CD4-positive, alpha-beta T cell treated with Interleukin-6 at 100 ng/mL for 8 hours (primary cell): ENCODE data around the gene ACSM3.

ENCODE experiments used
- DNase-seq: peaks from one replicate; pipeline ENCODE4 v3.0.0-alpha.2; 2020; ENCODE audit warnings: mixed read lengths, low spot score

ACSM3 gene

DNA sequence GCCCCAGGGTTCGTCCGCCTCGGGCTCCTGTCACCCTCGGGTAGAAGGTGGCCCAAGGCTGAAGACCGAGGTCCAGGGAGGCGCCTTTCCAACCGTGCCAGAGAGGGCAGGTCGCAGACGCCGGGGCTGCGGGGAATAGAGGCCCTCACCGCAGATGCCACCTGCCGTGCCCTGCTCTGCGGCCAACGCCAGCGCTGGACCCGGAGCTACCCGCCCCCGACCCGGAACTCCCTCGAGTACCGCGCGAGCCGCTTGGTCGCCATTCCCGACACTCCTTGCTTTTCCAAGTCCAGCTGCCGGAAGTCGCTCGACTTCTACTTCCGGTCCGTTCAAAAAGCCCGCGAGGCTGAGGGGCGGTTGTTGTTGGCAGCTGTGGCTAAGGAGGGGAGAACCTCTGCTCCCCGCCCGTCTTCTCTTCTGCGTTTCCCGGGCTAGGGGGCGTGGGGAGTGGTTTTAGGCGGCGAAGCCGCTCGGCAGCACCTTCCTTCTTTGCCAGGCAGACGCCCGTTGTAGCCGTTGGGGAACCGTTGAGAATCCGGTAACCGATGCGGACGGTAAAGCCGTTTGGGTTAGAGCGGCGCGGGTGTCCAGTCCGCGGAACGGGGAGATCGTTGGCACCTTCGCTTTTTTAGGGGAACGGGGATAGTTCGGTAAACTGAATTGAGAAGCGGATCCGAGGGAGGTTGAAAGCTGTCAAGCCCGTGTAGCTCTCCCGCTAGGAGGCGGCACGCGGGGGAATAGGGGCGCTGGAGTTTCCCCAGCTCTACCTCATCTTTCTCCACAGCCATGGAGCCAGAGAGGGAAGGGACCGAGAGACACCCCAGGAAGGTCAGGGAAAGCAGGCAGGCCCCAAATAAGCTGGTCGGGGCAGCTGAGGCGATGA is 42.6 kb downstream of the ACSM3 start, which contains the start of the genes ERI2 and REXO5:
TSS of gene ERI2 (minus strand) at position 305 of the 883 bp plus-strand sequence. CDS start at position 263, 42 bp downstream.
TSS of gene REXO5 (plus strand) at position 360 of the 883 bp plus-strand sequence. CDS start at position 787, 427 bp downstream.
- peak; percentile 65 for DNase-seq

DNA sequence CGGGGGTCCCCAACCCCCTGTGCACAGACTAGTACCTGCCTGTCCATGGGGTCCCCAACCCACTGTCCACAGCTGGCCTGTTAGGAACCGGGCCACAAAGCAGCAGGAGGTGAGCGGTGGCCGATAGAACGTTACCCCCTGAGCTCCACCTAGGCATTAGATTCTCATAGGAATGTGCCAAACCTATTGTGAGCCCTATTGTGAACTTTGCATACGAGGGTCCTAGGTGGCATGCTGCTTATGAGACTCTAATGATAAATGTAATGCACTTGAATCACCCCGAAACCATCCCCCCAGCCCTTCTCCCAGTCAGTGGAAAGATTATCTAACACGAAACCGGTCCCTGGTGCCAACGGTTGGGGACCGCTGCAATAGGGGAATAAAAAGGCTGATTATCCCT is 44.0 kb downstream of the ACSM3 start:
- no peak for DNase-seq

DNA sequence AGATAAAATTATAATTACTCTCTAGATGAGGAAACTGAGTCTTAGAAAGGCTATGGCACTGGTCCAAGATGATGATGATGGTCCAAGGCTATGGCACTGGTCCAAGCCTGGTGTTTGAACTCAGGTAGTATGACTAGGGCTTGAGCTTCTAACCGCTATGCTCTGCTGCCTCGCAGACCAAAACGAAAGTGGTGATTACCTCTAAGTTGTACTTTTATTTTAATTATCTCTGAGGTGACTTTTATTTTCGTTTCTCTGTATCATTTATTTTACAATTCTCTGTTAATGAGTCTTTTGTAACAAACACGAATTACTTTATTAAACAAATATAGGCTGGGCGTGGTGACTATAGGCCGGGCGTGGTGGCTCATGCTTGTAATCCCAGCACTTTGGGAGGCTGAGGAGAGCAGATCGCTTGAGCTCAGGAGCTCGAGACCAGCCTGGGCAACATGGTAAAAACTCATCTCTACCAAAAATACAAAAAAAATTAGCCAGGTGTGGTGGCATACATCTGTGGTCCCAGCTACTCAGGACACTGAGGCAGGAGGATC is 48.1 kb downstream of the ACSM3 start:
- DNase-seq = no peak

DNA sequence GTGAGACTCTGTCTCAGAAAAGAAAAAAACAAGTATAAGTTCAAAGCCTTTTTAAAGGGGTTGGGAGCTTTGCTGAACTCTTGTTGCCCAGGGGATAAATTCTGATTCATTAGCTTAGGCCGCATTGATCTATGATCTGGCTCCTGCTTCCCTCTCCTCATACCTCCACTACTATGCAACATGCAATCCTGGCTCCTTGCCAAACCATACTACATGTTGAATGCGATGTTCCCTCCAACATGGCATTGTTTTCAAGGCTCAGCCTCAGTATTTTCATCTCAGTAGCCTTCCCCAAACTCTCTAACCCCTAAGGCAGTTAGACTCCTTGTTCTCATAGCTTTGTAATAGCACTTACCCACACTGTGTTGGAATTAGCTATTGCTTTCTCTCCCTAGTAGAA is 48.7 kb downstream of the ACSM3 start:
- no peak for DNase-seq

DNA sequence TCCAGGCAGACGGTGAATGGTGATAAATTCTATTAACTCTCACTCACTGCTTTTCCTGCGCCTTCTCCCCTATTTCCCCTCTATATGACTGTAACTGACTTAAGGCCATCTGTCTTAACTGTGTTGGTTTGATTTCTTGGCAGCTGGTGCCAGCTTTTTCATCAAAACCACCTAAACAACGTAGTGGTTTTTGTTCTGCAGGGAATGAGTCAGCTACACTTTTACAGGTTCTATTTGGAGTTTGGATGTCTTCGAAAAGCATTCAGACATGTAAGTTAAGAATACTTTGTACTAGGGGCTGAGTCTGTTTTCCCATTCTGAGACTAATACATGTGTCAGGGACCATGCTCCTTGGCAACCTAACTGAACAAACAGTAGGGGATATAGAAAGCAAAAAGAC is 51.0 kb downstream of the ACSM3 start:
- no peak for DNase-seq

DNA sequence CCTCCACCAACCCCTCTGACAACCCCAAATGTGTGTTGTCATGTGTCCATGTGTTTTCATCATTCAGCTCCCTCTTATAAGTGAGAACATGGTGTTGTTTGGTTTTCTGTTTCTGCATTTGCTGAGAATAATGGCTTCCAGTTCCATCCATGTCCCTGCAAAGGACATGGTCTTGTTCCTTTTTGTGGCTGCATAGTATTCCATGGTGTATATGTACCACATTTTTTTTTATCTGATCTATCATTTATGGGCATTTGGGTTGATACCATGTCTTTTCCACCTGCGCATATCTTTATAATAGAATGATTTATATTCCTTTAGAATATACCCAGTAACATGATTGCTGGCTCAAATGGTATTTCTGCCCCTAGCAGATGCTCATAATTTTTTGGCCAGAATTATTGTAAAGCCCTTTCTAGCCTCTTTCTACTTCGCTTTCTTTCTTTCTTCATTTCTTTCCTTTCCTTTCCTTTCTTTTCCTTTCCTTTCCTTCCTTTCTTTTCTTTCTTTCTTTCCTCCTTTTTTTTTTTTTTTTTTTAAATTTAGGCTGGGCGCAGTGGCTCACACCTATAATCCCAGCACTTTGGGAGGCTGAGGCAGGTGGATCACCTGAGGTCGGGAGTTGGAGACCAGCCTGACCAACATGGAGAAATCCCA is 55.2 kb downstream of the ACSM3 start:
- DNase-seq = no peak

DNA sequence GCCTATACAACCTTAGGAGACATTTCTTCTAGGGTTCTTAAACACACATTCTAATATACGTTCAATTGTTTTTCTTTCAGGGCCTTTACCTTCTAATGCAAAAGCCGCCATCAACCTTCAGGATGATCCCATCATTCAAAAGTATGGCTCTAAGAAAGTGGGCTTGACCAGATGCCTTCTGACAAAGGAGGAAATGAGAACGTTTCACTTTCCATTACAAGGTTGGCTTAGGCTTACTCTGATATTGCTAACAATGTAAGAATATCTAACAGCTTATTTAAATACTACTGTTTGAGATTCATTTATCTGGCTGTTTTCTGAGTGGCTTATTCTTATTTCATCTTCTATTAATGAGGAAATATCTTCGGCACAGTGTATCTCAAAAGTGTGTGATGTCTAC is 57.9 kb downstream of the ACSM3 start:
- DNase-seq = no peak

DNA sequence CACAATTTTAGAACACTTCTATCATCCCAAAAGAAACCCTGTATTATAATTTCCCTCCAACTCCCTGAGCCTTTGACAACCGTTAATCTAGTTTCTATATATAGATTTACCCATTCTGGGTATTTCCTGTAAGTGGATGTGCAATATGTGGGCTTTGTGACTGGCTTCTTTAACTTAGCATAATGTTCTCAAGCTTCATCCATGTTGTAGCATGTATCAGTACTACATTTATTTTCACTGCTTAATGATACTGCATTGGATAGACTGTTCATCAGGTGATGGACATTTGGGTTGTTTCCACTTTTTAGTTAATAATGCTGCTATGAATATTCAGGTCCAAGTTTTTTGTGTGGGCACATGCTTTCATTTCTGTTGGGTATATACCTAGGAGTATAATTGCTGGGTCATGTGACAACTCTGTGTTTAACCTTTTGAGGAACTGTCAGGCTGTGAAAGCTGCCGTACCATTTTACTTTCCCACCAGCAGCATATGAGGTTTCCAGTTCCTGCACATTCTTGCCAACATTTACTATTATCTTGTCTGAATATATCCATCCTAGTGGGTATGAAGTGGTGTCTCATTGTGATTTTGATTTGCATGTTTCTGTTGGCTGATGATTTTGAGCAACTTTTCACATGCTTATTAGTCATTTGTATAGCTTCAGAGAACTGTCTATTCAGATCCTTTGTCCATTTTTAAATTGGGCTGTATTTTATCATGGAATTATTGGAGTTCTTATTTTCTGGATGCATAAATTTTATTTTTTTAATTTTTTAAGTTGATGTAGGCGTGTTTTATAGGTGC is 58.9 kb downstream of the ACSM3 start:
- no peak for DNase-seq

DNA sequence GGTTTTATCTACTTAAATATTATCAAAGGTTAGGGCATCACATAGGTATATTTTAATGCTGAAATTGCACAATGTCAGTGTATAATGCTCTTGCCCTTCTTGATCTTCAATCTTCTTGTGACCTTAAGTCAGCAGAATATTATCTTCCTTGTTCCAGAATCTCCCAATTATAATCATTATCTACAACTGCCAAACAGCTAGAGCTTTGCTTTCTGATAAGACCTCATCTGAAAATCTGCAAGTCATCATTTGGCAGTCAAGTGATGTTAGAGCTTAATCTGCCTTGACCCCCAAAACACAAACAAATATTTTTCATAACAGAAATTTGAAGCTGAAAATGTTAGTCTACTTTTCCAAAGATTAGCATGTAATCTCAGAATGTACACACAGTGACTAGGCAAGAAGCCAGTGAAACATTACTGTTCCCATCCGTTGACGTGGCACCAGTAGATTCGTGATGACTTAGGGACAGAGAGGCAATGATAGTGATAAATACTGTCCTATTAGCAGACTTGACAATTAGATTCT is 62.3 kb downstream of the ACSM3 start:
- no peak for DNase-seq

DNA sequence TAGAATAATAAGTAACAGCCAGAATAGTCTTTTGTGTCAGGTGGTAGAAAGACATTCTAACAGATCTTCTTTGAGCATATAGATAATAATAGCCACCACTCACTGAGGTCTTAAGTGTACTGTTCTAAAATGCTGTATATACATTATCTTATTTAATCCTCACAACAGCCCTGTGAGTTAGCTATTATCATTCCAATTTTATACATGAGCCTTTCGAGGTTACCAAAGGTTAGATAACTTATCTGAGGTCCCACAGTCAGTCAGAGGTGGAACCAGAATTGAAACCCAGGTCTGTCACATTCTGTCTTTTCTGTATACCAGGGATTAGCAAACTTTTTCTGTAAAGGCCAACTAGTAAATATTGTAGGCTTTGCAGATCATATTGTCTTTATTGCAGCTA is 65.7 kb downstream of the ACSM3 start:
- no peak for DNase-seq

DNA sequence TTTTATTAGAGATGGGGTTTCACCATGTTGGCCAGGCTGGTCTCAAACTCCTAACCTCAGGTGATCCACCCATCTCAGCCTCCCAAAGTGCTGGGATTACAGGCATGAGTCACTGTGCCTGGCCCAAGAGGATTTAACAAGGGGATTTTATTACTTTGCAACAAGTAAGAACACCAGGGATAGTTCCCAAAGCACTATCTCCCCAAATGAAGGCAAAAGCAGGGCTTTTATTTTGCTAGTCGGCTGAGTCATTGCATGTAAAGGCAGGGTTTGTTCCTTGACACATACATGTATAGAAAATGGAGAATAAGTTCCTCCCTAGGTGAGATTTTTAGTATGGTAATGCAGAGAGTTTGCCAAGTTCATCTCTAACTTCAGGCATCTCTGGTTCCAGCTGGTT is 66.6 kb downstream of the ACSM3 start:
- no peak for DNase-seq

DNA sequence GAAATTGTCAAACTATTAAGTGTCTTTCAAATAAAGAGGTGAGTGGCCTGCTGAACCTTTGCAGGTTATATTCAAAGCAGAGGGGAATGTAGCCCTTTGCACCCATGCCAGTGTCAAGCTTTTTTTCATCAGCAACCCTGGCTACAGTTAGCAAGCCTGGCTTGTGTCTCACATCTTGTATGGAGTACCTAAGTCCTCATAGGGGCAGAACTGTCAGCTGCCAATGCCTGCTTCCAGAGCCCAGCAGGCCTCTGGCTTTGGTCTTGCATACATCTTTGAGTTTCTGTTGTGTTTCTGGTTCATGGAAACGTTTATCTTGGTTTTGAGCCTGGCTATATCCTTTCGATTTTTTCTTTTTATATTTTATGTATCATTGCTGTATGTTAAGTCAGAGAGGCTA is 69.3 kb downstream of the ACSM3 start:
- no peak for DNase-seq

DNA sequence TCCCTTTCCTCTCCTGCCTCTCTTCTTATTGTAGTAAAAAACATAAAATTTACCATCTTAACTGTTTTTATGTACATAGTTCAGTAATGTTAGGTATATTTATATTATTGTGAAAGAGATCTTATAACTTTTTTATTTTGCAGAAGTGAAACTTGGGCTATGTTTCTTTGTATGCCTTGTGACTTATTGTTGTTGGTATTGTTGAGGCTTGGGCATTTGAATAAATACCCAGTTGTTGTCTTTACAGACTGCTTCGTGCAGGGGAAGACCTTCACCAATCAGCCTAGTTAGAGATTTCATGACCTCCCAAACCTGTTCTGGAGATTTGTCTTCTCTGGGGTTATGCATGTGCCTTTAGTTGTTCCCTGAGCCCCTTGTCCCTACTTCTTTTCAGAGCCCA is 74.4 kb downstream of the ACSM3 start:
- DNase-seq = no peak

DNA sequence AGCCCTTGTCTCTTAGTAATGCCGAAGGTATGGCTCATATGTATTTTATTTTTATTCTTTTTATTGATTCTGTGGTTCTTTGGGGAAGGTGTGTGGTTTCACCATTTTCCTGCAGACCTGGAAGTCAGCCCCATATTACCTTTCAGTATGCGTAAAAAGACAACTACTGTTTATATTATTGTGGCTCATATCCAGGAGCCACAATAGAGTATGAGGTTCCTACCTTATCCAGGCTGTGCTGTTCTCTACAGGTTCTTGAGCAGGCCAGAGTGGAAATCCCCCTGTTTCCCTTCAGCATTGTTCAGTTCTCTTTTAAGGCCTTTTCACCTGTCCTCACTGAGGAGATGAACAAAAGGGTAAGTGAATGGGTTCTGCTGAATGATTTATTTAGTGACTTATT is 75.7 kb downstream of the ACSM3 start:
- no peak for DNase-seq

DNA sequence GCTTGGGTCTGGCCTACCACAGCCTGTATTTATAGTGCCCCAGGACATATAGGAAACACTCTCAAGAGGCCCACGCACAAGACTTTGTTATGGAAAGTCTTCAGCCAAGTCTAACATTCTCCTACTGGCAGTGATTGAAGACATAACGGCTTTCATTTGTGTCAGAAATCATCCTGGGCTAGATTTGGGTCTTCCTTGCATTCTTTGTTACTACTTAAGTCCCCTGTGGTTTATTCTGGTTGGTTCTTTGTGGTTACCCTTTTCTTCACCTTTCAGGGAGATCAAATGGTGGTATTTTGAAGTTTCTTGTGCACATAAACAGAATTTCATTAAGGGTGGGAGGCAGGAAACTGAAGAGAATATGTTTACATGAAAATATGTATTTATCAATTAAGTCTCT is 80.2 kb downstream of the ACSM3 start:
- no peak for DNase-seq

DNA sequence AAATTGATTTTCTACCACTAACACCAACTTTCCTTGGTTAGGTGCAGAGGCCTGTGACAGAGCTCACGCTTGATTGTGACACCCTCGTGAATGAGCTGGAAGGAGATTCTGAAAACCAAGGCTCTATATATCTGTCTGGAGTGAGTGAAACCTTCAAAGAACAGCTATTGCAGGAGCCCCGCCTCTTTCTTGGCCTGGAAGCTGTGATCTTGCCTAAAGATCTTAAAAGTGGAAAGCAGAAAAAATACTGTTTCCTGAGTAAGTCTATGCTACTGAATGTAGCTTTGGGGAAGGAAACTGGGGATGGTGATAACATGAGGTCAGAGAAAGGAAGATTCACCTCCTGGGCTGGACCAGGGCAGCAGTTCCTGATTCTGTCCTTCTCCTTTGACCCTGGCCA is 80.8 kb downstream of the ACSM3 start:
- peak; percentile 3 for DNase-seq

DNA sequence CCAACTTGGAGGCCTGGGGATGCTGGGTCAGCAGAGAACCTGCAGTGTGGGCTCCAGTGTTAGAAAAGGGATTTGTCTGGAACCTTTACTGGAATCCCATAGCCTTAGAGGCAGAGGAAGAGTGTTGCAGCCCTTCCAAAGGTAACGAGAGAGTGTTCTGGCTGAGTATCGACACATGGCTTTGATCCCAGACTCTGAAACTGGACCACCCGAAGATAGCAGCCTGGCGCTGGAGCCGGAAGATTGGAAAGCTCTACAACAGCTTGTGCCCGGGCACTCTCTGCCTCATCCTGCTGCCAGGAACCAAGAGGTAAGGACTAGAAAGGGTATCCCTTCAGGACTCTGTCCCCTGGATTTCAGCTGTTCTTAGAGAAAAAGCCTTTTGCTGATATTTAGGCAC is 82.2 kb downstream of the ACSM3 start:
- DNase-seq = no peak

DNA sequence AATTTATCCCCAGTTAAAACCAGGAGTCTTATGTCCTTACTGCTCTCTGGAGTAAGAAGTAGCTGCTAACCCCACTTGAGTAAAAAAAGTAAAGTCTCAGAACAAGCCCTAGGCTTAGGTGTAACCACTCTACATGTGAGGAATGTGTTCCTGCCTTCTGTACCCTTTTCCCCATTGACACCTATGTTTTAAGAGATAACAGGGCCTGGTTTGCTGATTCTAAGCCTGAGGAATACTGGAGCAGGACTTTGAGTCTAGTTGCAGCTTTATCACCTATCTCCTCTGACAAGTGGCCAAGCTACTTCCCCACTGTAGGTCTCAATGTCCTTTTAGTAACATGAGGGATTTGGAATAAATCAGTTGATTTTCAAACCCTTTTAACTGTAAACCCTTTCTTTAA is 82.7 kb downstream of the ACSM3 start:
- no peak for DNase-seq
